ENCODE data around the gene C16orf78. TPM values are rescaled to one million over a fixed set of nuclear protein-coding genes. Genes with fewer than 3 reads are reported as not detected.

Gene C16orf78
- total and polyA plus RNA-seq, 2 of the 4 experiments (the other 2 are of a cell fraction): not detected

- H2AK5ac ChIP-seq (ENCODE audit: low read depth, low read length): no peak overlapping the region
- H4K91ac ChIP-seq (ENCODE audit: insufficient read depth, low read depth, low read length): no peak overlapping the region
- no peaks in the 10 kb centered on the region for H3K27me3 ChIP-seq (ENCODE audit: control insufficient read depth, insufficient read depth, low read length)
- no peak overlapping the region for H3K56ac ChIP-seq (ENCODE audit: extremely low read depth, insufficient read depth, low read length)
- H3K23ac ChIP-seq (ENCODE audit: low read depth, low read length): no peak overlapping the region
- no peak for TF ChIP-seq POLR2A (IDR thresholded peaks at IDR 0.05; ENCODE audit: low read depth, low read length)
- no peak for TF ChIP-seq RCOR1 (IDR thresholded peaks at IDR 0.05; ENCODE audit: insufficient replicate concordance, low read length)
- TF ChIP-seq RAD21 (IDR thresholded peaks at IDR 0.05; ENCODE audit: low read length): no peak
- no peak for TF ChIP-seq BHLHE40 (IDR thresholded peaks at IDR 0.05; ENCODE audit: low read depth, low read length)
- in situ Hi-C loops (cut with MboI; ENCODE audit: low sequenced_read_pairs) (no loop called here), dilution Hi-C loops (cut with HindIII; ENCODE audit: low sequenced_read_pairs, unreplicated experiment) (no loop called here), intact Hi-C loops (cut with micrococcal nuclease) (no loop called here)
- no peak overlapping the region for H3K14ac ChIP-seq (replicated peaks; ENCODE audit: low read depth, low read length)
- no peaks in the 10 kb centered on the region for H3K9me3 ChIP-seq (ENCODE audit: control insufficient read depth, insufficient read depth, low read length)
- no TSS peak for BruUV-seq (replicated peaks)
- no peaks in the 10 kb centered on the region for H3K9me1 ChIP-seq (ENCODE audit: insufficient read depth, low read length)
- no peak overlapping the region for H2BK5ac ChIP-seq (ENCODE audit: low read depth, low read length, poor library complexity, severe bottlenecking)
- CTCF ChIA-PET: no interaction called here
- H3K4me2 ChIP-seq (ENCODE audit: low read depth, low read length): no peak overlapping the region
- no peak overlapping the region for H3K9ac ChIP-seq (ENCODE audit: low read depth, low read length)
- no peak overlapping the region for H2BK15ac ChIP-seq (ENCODE audit: low read depth, low read length)
- POLR2A ChIA-PET (ENCODE audit: unreplicated experiment): no interaction called here
- H2BK120ac ChIP-seq (ENCODE audit: low read depth, low read length): no peak overlapping the region
- no peak overlapping the region for H3K4me3 ChIP-seq (ENCODE audit: insufficient read depth, low read depth, low read length)
- H3K4me1 ChIP-seq (ENCODE audit: control insufficient read depth, insufficient read depth, low read length): no peaks in the 10 kb centered on the region
- H2AFZ ChIP-seq (replicated peaks; ENCODE audit: low read length, poor library complexity): no peak overlapping the region
- H3K36me3 ChIP-seq (ENCODE audit: control insufficient read depth, insufficient read depth, low read length): no peaks in the 10 kb centered on the region
- H4K5ac ChIP-seq (ENCODE audit: low read depth, low read length): no peak overlapping the region
- ATAC-seq (ENCODE audit: low read depth): no peak
- no CpG with 5 or more reads among the region's 4 CpGs for WGBS, 2 experiments (ENCODE audit: extremely low coverage in 2 of 2, insufficient read length in 1 of 2)
- no peak overlapping the region for H2AK9ac ChIP-seq (replicated peaks; ENCODE audit: low read depth, low read length, poor library complexity)
- no peaks in the 10 kb centered on the region for H3K79me1 ChIP-seq (ENCODE audit: low read depth in 1 of 2, low read length in 2 of 2)
- no peak overlapping the region for H3K27ac ChIP-seq (ENCODE audit: insufficient read depth, low read length)
- no peak overlapping the region for H3K18ac ChIP-seq (ENCODE audit: low read depth, low read length)
- no peak overlapping the region for H2BK20ac ChIP-seq (ENCODE audit: low read depth, low read length)
- no peaks in the 10 kb centered on the region for H4K20me1 ChIP-seq (ENCODE audit: insufficient read depth, low read length)
- no peak overlapping the region for H4K8ac ChIP-seq (ENCODE audit: low read depth in 2 of 2, low read length in 2 of 2)
- H3K4ac ChIP-seq (ENCODE audit: low read depth, low read length): no peak overlapping the region
- no peak for DNase-seq
These were observed 27.8 kb upstream of the C16orf78 start for GRCh38 chr16:49345829-49346228.
